ENCODE results near the gene INPP4B. TPM values are rescaled to one million over a fixed set of nuclear protein-coding genes. Genes with fewer than 3 reads are reported as not detected.

The INPP4B gene
- polyA plus RNA-seq, 1 of the 3 experiments (the other 2 are of a cell fraction) = 0.08 TPM

DNA sequence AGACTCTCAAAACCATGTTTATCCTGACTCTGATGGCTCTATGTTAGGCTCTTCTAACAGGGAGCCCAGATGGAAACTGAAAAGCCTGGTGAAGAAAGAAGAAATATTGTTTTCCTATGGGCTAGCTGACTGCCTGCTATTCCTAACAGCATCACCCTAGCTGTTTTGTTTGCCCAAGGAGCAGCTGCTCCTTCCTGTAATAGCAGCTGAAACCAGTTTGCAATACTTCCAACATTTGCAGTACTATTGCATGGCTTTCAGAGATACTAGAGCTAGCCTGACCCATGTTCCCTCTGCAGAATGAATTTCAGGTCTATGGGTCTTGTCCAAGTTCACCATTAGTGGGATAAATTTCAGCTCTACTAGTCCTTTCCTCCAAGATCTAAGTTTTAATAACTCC is 495.2 kb downstream of the INPP4B start:
- peaks cover 0 to 12% of the 10 kb centered on the region in 2 experiments; a peak in 2 of 4 replicates for H3K4me1 ChIP-seq (ENCODE audit: control insufficient read depth in 1 of 2, insufficient read depth in 2 of 2, low read depth in 1 of 2, low read length in 1 of 2)
- H3K79me2 ChIP-seq (ENCODE audit: insufficient read depth) = no peaks in the 10 kb centered on the region
- H3K9me2 ChIP-seq = no peaks in the 10 kb centered on the region
- ChIA-PET CTCF (interaction anchor here (6.2 kb wide), 1 partner anchor 369 kb away, joined by 55 read pairs; no protein-coding TSS in a partner anchor), POLR2A (no interaction called here)
- DNase-seq = no peak
- H3K27ac ChIP-seq (ENCODE audit: low read depth in 2 of 2, low read length in 1 of 2) = no peak overlapping the region
- TF ChIP-seq TEAD4 (IDR thresholded peaks at IDR 0.05; ENCODE audit: borderline replicate concordance, insufficient read depth) (no peak), YY1 (IDR thresholded peaks at IDR 0.05; ENCODE audit: low read depth) (no peak), EZH2phosphoT487 (IDR thresholded peaks at IDR 0.05; ENCODE audit: borderline replicate concordance, low read depth) (no peak), USF2 (IDR thresholded peaks at IDR 0.05; ENCODE audit: borderline replicate concordance, low read depth, low read length) (no peak), NRF1 (IDR thresholded peaks at IDR 0.05; ENCODE audit: low read depth, low read length) (no peak), GATA2 (CRISPR knock-in tag; IDR thresholded peaks at IDR 0.05) (no peak), RAD21 (IDR thresholded peaks at IDR 0.05; ENCODE audit: low read length) (no peak), TCF12 (IDR thresholded peaks at IDR 0.05) (no peak), RXRA (IDR thresholded peaks at IDR 0.05; ENCODE audit: borderline replicate concordance, low read depth) (no peak), USF1 (IDR thresholded peaks at IDR 0.05; ENCODE audit: borderline replicate concordance, low read depth) (no peak), ZBTB33 (IDR thresholded peaks at IDR 0.05; ENCODE audit: borderline replicate concordance, low read depth) (no peak), SMC3 (IDR thresholded peaks at IDR 0.05; ENCODE audit: low read depth, low read length) (no peak), FOXJ3 (CRISPR knock-in tag; IDR thresholded peaks at IDR 0.05) (no peak), EP300 (IDR thresholded peaks at IDR 0.05; ENCODE audit: borderline replicate concordance in 1 of 2, low read depth in 1 of 2, low read length in 1 of 2) (no peak), FOSL2 (IDR thresholded peaks at IDR 0.05; ENCODE audit: borderline replicate concordance, low read depth) (no peak), NFIC (IDR thresholded peaks at IDR 0.05; ENCODE audit: borderline replicate concordance) (no peak), REST (IDR thresholded peaks at IDR 0.05; ENCODE audit: low read depth, low read length) (no peak)
- no peaks in the 10 kb centered on the region for H3K27me3 ChIP-seq (ENCODE audit: insufficient read depth)
- no peak overlapping the region for H3K4me3 ChIP-seq (ENCODE audit: low read depth in 2 of 2, low read length in 1 of 2)
- H4K20me1 ChIP-seq (ENCODE audit: insufficient read depth) = no peaks in the 10 kb centered on the region
- H3K9ac ChIP-seq = no peak overlapping the region
- H3K9me3 ChIP-seq = no peaks in the 10 kb centered on the region
- no peak overlapping the region for H2AFZ ChIP-seq (ENCODE audit: low read depth)
- no peaks in the 10 kb centered on the region for H3K36me3 ChIP-seq (replicated peaks in 1 of 2; ENCODE audit: control insufficient read depth in 1 of 2, insufficient read depth in 2 of 2, low read length in 1 of 2)
- no peaks in the 10 kb centered on the region for H3F3A ChIP-seq (replicated peaks; ENCODE audit: insufficient read depth)
- H3K4me2 ChIP-seq = no peak overlapping the region
